A673 (cell line): ENCODE measurements around the gene COLQ.

ENCODE experiments used
- CTCF ChIP-seq: fragments of 300-800, 200-600 bp; sonication (generic); conservative IDR thresholded peaks from 2 replicates; pipeline ENCODE4 v1.5.1; 2017; ENCODE audit warnings: low read depth, mild to moderate bottlenecking, antibody characterized with exemption, low read length, moderate library complexity, mixed read lengths
- EZH2 ChIP-seq: fragments of 200-600 bp; sonication (generic); IDR thresholded peaks from 2 replicates; pipeline ENCODE4 v1.6.1; 2017; ENCODE audit warnings: borderline replicate concordance, low read depth, mild to moderate bottlenecking, mixed read lengths, antibody characterized with exemption, low read length; ENCODE audit not compliant: poor library complexity, severe bottlenecking

GRCh38 chr3:15467227-15468181 is 54.0 kb downstream of the COLQ start:
- TF ChIP-seq CTCF (no peak), EZH2 (no peak)
